GM12872 (cell line): ENCODE results near the gene DAP3.
"Not testable (repeated sequence)": the region's sequence is repeated elsewhere in the genome, so short reads cannot be mapped to it uniquely, and the experiment has no call there.

Source experiments
- TF ChIP-seq, protein P1 (sequence below): IDR thresholded peaks from 3 replicates; pipeline ENCODE4 v1.5.1; 2011; ENCODE audit warnings: low read depth, mild to moderate bottlenecking, low read length, moderate library complexity; ENCODE audit not compliant: insufficient read depth

DAP3 gene

DNA sequence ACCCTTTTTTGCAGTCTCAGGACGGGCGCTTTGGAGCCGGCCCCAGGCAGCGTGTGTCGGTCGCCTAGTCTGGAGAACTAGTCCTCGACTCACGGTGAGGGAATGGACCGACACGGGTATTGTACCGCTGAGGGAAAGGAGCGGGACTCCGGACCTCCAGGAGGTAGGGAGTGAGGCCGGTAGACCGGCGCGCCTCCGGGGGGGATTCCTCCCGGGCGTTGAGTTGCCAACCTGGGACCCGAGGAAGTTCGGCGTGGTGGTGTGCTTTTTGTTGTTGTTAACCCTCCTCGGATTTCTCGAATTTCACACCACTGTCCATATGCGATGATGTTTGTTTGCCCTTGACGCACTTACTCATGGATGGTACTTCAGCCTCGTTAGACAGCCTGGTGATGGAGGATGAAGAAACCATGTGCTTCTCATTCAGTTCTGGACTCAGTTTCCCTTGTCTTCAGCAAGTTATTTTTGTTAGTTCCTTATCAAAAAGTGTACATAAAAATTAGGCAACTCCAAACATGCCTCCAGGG lies at the start of gene DAP3:
Gene DAP3, plus strand, starts transcription at position 11 of the 527 bp plus-strand sequence. CDS start 20,689 bp downstream, outside the sequence.
- TF ChIP-seq, protein P1, sequence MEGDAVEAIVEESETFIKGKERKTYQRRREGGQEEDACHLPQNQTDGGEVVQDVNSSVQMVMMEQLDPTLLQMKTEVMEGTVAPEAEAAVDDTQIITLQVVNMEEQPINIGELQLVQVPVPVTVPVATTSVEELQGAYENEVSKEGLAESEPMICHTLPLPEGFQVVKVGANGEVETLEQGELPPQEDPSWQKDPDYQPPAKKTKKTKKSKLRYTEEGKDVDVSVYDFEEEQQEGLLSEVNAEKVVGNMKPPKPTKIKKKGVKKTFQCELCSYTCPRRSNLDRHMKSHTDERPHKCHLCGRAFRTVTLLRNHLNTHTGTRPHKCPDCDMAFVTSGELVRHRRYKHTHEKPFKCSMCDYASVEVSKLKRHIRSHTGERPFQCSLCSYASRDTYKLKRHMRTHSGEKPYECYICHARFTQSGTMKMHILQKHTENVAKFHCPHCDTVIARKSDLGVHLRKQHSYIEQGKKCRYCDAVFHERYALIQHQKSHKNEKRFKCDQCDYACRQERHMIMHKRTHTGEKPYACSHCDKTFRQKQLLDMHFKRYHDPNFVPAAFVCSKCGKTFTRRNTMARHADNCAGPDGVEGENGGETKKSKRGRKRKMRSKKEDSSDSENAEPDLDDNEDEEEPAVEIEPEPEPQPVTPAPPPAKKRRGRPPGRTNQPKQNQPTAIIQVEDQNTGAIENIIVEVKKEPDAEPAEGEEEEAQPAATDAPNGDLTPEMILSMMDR = not testable (repeated sequence)

- TF ChIP-seq, protein P1 = no peak
Measured at GRCh38 chr1:155640367-155640766, 48.5 kb upstream of the DAP3 start.

- TF ChIP-seq, protein P1 = no peak
Measured at GRCh38 chr1:155643230-155643629, 45.7 kb upstream of the DAP3 start.

DNA sequence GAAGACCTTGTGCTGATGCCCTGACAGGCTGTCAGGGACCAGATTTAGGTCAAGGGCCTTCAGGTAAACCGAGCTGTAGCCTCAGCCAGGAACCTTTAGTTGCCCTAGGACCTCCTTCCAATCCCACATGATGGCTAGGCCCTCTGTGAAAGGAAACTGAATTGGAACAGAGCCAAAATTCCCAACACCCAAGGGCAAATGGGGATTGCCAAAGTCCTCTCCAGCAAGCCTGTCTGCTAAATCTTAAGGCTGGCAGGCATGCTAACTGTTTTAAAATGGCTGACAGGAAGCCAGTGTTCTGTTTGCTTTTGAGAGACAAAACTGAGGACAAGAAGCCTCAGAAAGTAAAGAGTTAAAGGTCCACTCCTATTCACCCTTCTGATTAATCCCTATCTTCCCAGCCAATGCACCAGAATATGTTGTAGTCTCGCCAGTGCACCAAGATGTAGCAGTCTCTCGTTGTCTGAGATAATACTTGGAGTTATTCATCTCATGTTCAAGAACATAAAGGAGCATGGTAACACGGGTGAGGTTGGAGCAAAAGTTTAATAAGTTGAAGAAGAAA lies 43.8 kb upstream of the DAP3 start:
- TF ChIP-seq, protein P1 = no peak

DNA sequence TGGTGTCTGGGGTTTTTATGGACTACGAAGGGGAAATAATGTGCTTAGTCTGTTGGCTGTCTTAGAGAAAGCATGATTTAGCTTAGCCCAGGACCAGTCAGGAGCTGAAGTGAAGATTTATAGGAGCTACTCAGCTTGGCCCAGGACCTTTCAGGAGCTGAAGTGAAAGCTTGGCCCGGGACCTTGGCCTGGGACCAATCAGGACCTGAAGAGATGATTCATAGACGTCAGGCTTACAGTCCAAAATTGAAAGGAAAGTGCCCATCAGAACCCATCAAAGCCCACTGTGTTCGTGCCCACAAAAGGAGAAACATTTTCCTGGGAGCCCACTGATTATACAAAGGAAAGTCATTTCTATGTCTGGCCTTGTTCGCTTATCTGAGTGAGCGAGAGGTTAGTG lies 43.2 kb upstream of the DAP3 start:
- TF ChIP-seq, protein P1 = no peak

DNA sequence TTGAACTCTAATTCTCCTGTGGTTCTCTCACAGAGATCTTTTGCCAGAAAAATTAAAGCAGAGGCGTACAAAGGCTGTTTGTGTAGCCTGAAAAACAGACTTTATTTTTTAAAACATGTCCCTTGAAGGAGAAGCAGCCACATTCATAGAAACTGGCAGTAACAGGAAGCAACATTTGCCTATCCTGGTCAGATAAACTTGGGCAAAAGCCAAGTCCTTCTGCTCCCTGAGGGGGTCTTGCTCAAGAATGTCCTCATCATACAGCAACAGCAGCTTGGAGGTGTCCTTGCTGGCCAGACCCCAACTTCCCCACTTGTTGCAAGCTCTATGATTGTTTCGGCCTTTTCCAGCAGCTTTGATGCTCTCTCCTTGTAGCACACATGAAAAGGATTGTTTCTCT lies 42.6 kb upstream of the DAP3 start:
- TF ChIP-seq, protein P1 = no peak

DNA sequence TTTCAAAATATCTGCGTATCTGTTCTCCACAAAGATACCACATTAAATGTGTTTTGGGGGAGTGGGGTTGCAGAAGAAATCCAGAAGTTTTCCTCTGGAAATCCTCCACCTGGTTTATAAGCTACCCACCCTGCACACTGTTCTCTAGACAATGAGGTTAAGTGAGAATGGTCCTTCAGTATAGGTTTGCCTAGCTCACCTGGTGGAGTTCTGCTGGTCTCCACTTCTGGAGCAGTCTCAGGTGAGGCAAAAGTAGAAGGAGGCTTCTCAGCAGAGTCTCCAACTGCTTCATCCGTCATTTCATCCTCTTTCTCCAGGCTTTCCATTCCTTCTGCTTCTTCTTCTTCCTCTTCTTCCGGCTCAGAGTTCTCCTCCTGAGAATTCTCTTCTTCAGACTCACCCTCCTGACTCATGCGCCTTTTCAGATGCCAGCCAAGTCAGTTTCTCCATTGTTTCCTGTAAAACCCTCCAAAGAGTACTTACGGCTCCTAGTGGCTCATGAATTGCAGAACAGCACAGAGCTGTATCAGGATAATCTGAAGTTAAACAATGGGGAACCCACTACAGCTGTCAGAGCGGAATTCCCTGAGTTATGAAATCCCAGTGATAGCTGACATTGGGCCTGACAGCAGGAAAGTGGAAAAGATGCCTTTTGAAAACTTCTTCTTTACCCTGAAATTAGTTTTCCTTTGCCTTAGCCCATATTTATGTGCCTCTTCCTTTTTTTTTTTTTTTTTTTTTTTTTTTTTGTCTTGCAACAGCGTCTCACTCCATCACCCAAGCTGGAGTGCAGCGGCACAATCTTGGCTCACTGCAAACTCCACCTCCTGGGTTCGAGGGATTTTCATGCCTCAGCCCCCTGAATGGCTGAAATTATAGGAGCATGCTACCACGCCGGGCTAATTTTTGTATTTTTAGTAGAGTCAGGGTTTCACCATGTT lies 40.4 kb upstream of the DAP3 start:
- TF ChIP-seq, protein P1 = no peak
